Adrenal gland (tissue), 5 donors: Measurements from ENCODE around the gene HTRA3.

Source experiments
- CTCF ChIP-seq, 6 experiments: fragments of 450-650 bp in 4 of 6; fragments of 200-600 bp in 2 of 6; sonication (generic) in 1 of 6; IDR thresholded peaks; 1 replicate in 5 of 6; 2 replicates in 1 of 6; pipeline versions ENCODE4 v1.5.1 to v1.8.0; 2016 to 2021; ENCODE audit warnings: antibody characterized with exemption in 6 of 6, mild to moderate bottlenecking in 2 of 6, moderate library complexity in 1 of 6
- POLR2A ChIP-seq, 2 donors: fragments of 450-650 bp; IDR thresholded peaks; one replicate each; pipeline ENCODE4 v1.6.1; 2017; ENCODE audit warnings: antibody characterized with exemption in 2 of 2, mild to moderate bottlenecking in 2 of 2, moderate library complexity in 1 of 2
- donor health status: DM: no; HTN: no; CAD: no.

GRCh38 chr4:8224975-8225625, 44.5 kb upstream of the HTRA3 start:
- TF ChIP-seq CTCF (IDR thresholded peaks at IDR 0.05) (no peak), POLR2A (IDR thresholded peaks at IDR 0.05) (no peak)
